BLaER1 (cell line): ENCODE results near the gene FANCF.
"Not testable (repeated sequence)": the region's sequence is repeated elsewhere in the genome, so short reads cannot be mapped to it uniquely, and the experiment has no call there.

Source experiments
- H3K27ac ChIP-seq: shearing (Covaris generic); formaldehyde crosslinking; 2 replicates; pipeline ENCODE4 v1.8.1; 2022
- H3K27me3 ChIP-seq: shearing (Covaris generic); formaldehyde crosslinking; 2 replicates; pipeline ENCODE4 v1.8.1; 2022
- H3K36me3 ChIP-seq: shearing (Covaris generic); formaldehyde crosslinking; 2 replicates; pipeline ENCODE4 v1.8.1; 2022
- H3K4me1 ChIP-seq: shearing (Covaris generic); formaldehyde crosslinking; 2 replicates; pipeline ENCODE4 v1.8.1; 2022
- H3K4me2 ChIP-seq: shearing (Covaris generic); formaldehyde crosslinking; 2 replicates; pipeline ENCODE4 v1.8.1; 2022
- H3K4me3 ChIP-seq: shearing (Covaris generic); formaldehyde crosslinking; 2 replicates; pipeline ENCODE4 v1.8.1; 2022
- H3K9ac ChIP-seq: shearing (Covaris generic); formaldehyde crosslinking; 2 replicates; pipeline ENCODE4 v1.8.1; 2022
- H3K9me3 ChIP-seq: shearing (Covaris generic); formaldehyde crosslinking; 2 replicates; pipeline ENCODE4 v1.8.1; 2022
- H4K20me1 ChIP-seq: shearing (Covaris generic); formaldehyde crosslinking; 2 replicates; pipeline ENCODE4 v1.8.1; 2022
- Cebpa-rat ChIP-seq: shearing (Covaris generic); IDR thresholded peaks from 2 replicates; pipeline ENCODE4 v1.8.1; 2022

Gene FANCF

DNA sequence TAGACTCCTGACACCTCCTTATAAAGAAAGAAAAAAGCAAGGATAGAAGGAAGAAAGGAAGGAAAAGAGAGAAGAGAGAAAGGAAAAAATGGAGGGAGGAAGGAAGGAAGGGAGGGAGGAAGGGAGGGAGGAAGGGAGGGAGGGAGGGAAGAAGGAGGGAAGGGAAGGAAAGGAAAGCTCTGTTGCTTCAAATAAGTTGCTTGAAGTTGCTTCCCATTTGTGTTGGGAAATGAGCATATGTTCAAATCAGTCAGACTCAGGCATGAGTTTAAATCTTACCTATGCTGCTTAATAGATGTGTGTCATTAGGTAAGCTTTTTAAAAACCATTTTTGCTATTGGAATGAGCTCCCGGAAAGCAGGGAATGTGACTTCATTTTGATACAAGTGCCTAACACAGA, 34.2 kb upstream of the FANCF start:
- Histone ChIP-seq H3K9ac (no peak overlapping the region), H3K4me1 (0 out of 2 replicates have a peak, but pooled peaks cover 5% of the 10 kb centered on the region), H4K20me1 (no peaks in the 10 kb centered on the region), H3K9me3 (no peaks in the 10 kb centered on the region), H3K27ac (no peak overlapping the region), H3K4me3 (no peak overlapping the region), H3K36me3 (no peaks in the 10 kb centered on the region), H3K27me3 (no peaks in the 10 kb centered on the region), H3K4me2 (no peak overlapping the region)
- TF ChIP-seq Cebpa-rat = no peak

DNA sequence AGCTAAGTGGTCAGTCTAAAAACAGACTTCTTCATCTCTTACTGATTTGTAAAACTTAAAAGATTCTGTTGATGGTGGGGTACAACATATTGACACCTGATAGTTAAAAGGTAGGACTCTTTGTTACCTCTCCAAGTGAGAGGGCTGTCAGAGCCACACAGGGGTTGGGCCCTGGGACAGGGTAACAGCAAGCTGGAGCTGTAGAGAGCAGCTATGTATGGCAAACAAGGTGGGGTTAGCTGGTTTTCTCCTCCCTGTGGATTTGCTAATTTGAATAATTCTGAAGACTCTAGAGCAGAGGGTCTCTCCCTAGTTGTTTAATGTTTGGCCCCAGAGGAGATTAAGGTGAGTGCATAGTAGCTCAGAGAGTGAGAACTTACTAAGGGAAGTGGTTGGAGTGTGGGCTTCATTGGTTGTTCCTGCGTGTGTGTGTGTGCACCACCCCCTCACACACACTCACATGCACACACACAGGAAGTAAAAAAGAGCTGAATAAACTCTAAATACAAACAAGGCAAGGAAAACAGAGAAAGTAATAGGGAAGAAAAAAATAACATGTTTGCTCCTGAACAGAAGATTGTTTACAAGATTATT, 31.6 kb upstream of the FANCF start:
- 0 out of 2 replicates have a peak, but pooled peaks cover 5% of the 10 kb centered on the region for H3K4me1 ChIP-seq
- TF ChIP-seq Cebpa-rat = no peak
- no peak overlapping the region for H3K9ac ChIP-seq
- no peaks in the 10 kb centered on the region for H3K9me3 ChIP-seq
- H3K27ac ChIP-seq = no peak overlapping the region
- H4K20me1 ChIP-seq = no peaks in the 10 kb centered on the region
- no peak overlapping the region for H3K4me3 ChIP-seq
- no peaks in the 10 kb centered on the region for H3K27me3 ChIP-seq
- no peaks in the 10 kb centered on the region for H3K36me3 ChIP-seq
- H3K4me2 ChIP-seq = no peak overlapping the region

DNA sequence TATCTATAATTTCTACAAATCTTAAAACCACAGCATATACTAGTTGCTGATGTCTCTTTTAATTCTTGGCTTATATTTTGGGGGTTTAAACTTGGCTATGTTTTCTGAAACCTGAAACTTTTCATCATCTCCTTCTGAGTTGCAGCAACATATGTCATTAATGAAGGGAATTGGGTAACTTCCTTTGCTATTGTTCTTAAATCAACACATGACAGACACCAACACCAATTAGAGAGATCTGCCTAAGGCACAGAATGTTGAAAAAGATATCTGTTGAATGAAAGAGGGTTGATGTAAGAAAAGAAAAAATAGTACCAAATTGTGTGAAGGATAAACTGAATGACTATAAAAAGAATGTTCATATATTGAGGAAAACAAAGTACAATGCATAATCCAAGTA, 30.5 kb upstream of the FANCF start:
- Histone ChIP-seq H3K9me3 (no peaks in the 10 kb centered on the region), H4K20me1 (no peaks in the 10 kb centered on the region), H3K27me3 (no peaks in the 10 kb centered on the region), H3K9ac (no peak overlapping the region), H3K36me3 (no peaks in the 10 kb centered on the region), H3K4me2 (no peak overlapping the region), H3K27ac (no peak overlapping the region), H3K4me1 (0 out of 2 replicates have a peak, but pooled peaks cover 5% of the 10 kb centered on the region), H3K4me3 (no peak overlapping the region)
- no peak for TF ChIP-seq Cebpa-rat

DNA sequence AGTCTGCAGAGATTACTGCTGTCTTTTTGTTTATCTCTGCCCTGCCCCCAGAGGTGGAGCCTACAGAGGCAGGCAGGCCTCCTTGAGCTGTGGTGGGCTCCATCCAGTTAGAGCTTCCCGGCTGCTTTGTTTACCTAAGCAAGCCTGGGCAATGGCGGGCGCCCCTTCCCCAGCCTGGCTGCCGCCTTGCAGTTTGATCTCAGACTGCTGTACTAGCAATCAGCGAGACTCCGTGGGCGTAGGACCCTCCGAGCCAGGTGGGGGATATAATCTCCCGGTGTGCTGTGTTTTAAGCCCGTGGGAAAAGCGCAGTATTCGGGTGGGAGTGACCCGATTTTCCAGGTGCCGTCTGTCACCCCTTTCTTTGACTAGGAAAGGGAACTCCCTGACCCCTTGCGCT, 26.7 kb upstream of the FANCF start:
- not testable (repeated sequence) for H3K27me3 ChIP-seq, H3K27ac ChIP-seq, H3K4me1 ChIP-seq, H3K9me3 ChIP-seq, H3K4me3 ChIP-seq, H3K9ac ChIP-seq, H4K20me1 ChIP-seq, H3K4me2 ChIP-seq, H3K36me3 ChIP-seq

DNA sequence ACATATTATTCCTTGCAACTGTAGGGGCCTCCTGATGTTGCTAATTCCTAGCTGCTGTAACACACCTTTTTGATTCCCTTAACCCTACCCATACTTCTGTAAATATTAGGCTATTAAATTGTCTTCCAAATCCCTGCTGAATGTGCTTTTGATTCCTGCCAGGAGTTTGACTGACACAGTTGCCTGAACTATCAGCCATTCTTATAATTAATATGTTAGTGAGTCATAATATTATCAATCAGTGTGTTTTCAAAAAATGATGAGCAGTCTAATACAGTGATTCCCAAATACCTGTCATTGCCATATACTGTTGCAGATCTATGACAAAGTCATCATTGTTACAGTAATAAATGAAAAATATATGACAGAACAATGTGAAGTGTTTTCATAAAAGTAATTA, 15.9 kb upstream of the FANCF start:
- no peaks in the 10 kb centered on the region for H3K36me3 ChIP-seq
- TF ChIP-seq Cebpa-rat = no peak
- H3K4me2 ChIP-seq = no peak overlapping the region
- H3K27ac ChIP-seq = no peak overlapping the region
- H3K9me3 ChIP-seq = no peaks in the 10 kb centered on the region
- no peaks in the 10 kb centered on the region for H3K27me3 ChIP-seq
- H3K4me3 ChIP-seq = no peak overlapping the region
- no peaks in the 10 kb centered on the region for H4K20me1 ChIP-seq
- H3K9ac ChIP-seq = no peak overlapping the region
- no peaks in the 10 kb centered on the region for H3K4me1 ChIP-seq

DNA sequence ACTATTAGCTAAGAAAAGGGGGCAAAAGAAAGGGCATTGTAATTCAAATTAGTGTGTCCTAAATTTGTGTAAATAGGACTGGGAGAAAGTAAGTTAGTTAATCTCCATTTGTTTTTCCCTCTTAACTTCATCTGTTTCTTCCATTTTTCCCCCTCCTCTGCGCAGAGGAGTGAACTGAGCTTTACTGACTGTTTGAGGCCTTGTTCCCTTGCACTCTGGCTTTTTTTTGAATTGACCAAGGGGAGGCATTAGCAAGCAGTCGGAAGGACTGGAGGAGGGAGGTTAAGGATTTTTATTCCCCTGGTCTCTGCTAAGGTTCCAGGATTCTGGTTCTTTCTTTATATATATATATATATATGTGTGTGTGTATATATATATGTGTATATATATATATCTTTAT, 15.2 kb upstream of the FANCF start:
- Histone ChIP-seq H3K9ac (no peak overlapping the region), H3K27ac (no peak overlapping the region), H3K4me1 (no peaks in the 10 kb centered on the region), H3K9me3 (no peaks in the 10 kb centered on the region), H3K36me3 (no peaks in the 10 kb centered on the region), H4K20me1 (no peaks in the 10 kb centered on the region), H3K4me3 (no peak overlapping the region), H3K27me3 (no peaks in the 10 kb centered on the region), H3K4me2 (no peak overlapping the region)
- no peak for TF ChIP-seq Cebpa-rat

DNA sequence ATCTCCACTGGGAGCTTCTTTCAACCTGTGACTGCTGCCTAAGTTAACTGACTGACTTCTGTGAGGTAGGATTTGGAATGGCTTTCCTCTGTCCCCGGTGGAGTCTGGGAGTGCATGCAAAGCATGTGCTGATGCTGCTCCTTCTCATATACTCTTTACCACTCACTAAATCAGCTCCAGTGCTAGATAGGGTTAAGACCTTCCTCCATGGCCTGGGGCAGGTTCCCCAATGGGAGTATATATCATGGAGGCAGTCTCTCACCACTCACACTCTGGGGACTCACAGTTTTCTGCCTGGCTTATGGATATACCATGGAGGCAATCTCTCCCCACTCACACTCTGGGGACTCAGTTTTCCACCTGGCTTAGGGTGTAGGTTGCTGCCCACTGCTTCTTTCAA, 10.1 kb upstream of the FANCF start:
- Histone ChIP-seq H3K36me3 (no peaks in the 10 kb centered on the region), H4K20me1 (no peaks in the 10 kb centered on the region), H3K4me3 (no peak overlapping the region), H3K9ac (no peak overlapping the region), H3K9me3 (no peaks in the 10 kb centered on the region), H3K27ac (no peak overlapping the region), H3K4me1 (peaks cover 6% of the 10 kb centered on the region; the same call in 1 of the 2 replicates), H3K27me3 (no peaks in the 10 kb centered on the region), H3K4me2 (no peak overlapping the region)
- TF ChIP-seq Cebpa-rat = no peak

DNA sequence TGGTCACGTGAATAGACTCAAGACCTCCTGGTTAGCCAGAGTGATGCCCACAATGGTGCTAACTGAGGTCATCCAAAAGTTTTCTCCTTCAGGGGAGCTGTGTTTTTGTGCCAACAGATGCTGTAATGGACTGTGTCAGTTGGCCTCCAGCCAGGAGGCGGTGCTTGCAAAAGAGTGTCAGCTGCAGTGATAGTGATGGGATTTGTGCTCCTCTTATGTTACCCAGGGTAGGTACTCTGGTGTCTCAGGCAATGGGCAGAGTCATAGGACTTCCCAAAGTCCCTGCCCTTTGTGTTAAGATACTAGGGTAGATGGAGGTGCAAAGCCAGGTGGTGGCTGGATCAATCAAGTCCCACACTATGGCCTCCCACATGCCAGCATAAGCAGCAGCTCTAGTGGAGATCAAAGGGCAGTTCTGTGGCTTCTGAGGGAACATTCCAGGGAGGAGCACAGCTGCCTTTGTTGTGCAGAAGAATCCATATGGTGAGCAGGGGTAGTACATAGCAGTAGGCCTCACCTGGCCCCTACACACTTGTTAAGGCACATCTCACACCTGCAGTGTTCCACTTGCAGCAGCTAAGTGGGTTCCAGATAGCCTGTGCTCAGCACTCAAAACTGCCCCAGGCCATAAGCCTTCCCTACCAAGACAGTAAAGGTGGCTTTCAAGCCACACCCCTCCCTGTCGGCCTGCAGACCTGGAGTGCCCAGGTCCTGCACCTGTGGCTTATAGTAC, 9.4 kb upstream of the FANCF start:
- Histone ChIP-seq H3K9me3 (no peaks in the 10 kb centered on the region), H3K27ac (no peak overlapping the region), H4K20me1 (no peaks in the 10 kb centered on the region), H3K4me2 (no peak overlapping the region), H3K4me1 (peaks cover 6% of the 10 kb centered on the region; the same call in 1 of the 2 replicates), H3K36me3 (no peaks in the 10 kb centered on the region), H3K4me3 (no peak overlapping the region), H3K27me3 (no peaks in the 10 kb centered on the region), H3K9ac (no peak overlapping the region)
- no peak for TF ChIP-seq Cebpa-rat

DNA sequence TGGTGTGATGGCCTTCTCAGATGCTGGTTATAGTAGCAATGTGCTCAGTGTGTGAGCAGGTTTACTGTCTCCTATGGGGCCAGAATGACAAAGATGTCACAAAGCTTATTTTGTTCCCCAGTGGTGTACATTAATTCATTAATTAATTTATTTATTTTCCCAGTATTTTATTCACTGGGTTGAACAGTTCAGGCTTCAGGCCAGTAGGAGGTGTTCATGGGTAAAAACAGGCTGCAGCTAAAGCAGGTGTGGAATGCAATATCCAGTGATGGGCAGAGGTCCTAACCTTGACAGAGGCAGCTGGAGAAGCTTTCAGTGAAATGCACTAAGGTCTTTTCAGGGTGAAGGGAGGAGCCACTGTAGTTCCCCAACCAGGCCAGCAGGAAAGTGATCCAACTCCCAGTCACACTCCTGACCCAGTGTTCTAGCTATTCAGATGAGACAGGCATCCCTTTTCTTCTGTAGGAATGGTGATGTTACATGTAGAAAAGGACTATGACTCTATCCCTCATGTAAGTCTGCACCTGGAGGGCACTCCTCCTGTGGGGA, 7.8 kb upstream of the FANCF start:
- Histone ChIP-seq H3K9me3 (no peaks in the 10 kb centered on the region), H3K9ac (no peak overlapping the region), H3K27ac (no peak overlapping the region), H3K4me3 (no peak overlapping the region), H3K4me1 (peaks cover 6% of the 10 kb centered on the region; the same call in 1 of the 2 replicates), H4K20me1 (no peaks in the 10 kb centered on the region), H3K4me2 (no peak overlapping the region), H3K27me3 (no peaks in the 10 kb centered on the region), H3K36me3 (no peaks in the 10 kb centered on the region)
- TF ChIP-seq Cebpa-rat = no peak

DNA sequence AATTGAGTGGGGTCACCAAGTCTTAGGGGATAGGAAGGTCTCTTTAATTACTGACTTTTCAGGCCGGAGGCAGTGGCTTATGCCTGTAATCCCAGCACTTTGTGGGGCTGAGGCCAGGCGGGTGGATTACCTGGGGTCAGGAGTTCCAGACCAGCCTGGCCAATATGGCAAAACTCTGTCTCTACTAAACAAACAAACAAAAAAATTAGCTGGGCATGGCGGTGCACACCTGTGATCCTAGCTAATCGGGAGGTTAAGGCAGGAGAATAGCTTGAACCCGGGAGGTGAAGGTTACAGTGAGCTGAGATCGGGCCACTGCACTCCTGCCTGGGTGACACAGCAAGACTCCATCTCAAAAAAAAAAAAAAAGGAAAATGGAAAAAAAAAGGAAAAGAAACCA, 1.8 kb upstream of the FANCF start:
- Histone ChIP-seq H3K4me2 (no peak overlapping the region), H3K27me3 (no peaks in the 10 kb centered on the region), H3K9ac (no peak overlapping the region), H3K36me3 (no peaks in the 10 kb centered on the region), H3K9me3 (no peaks in the 10 kb centered on the region), H3K4me3 (no peak overlapping the region), H4K20me1 (peaks cover 12% of the 10 kb centered on the region; the same call in 1 of the 2 replicates), H3K4me1 (peaks cover 22% of the 10 kb centered on the region), H3K27ac (no peak overlapping the region)
- no peak for TF ChIP-seq Cebpa-rat
